HepG2 (cell line): ENCODE data around the gene PSKH1. TPM values are rescaled to one million over a fixed set of nuclear protein-coding genes. Genes with fewer than 3 reads are reported as not detected.
A peak's percentile ranks its signal among the peaks of the same experiment; 100 is the strongest.

Source experiments
- CHCHD3 ChIP-seq: sonication (generic); formaldehyde crosslinking; IDR thresholded peaks from 2 replicates; pipeline ENCODE4 v1.8.0; 2022; ENCODE audit warnings: mild to moderate bottlenecking, missing genetic modification reagents, moderate library complexity
- ESRRA ChIP-seq: sonication (generic); formaldehyde crosslinking; IDR thresholded peaks from 2 replicates; pipeline ENCODE4 v1.5.1; 2020; ENCODE audit warnings: mild to moderate bottlenecking, low read depth, missing genetic modification reagents
- FOXP1 ChIP-seq, 2 experiments: fragments of 450-650 bp in 1 of 2; IDR thresholded peaks; 2 replicates each; pipeline ENCODE4 v1.6.1; 2017 to 2018; ENCODE audit warnings: antibody characterized with exemption in 1 of 2
- GLI4 ChIP-seq: sonication (generic); formaldehyde crosslinking; IDR thresholded peaks from 2 replicates; pipeline ENCODE4 v1.5.1; 2020; ENCODE audit warnings: missing genetic modification reagents, mild to moderate bottlenecking, moderate library complexity, borderline replicate concordance
- KLF13 ChIP-seq: sonication (generic); formaldehyde crosslinking; IDR thresholded peaks from 2 replicates; pipeline ENCODE4 v1.4.0; 2020; ENCODE audit warnings: mild to moderate bottlenecking, missing genetic modification reagents
- MNT ChIP-seq: fragments of 450-650 bp; IDR thresholded peaks from 2 replicates; pipeline ENCODE4 v1.6.1; 2016
- NRL ChIP-seq: sonication (generic); formaldehyde crosslinking; IDR thresholded peaks from 2 replicates; pipeline ENCODE4 v1.5.0; 2020; ENCODE audit warnings: missing genetic modification reagents, mild to moderate bottlenecking, moderate library complexity, borderline replicate concordance
- RCOR2 ChIP-seq: IDR thresholded peaks from 2 replicates; pipeline ENCODE4 v1.6.1; 2016; ENCODE audit warnings: missing biosample characterization, missing genetic modification reagents
- SAFB2 ChIP-seq: sonication (generic); formaldehyde crosslinking; IDR thresholded peaks from 2 replicates; pipeline ENCODE4 v1.5.1; 2020; ENCODE audit warnings: missing genetic modification reagents, low read depth, mild to moderate bottlenecking, borderline replicate concordance
- SNRNP70 ChIP-seq: fragments of 200-400 bp; formaldehyde crosslinking; IDR thresholded peaks from 2 replicates; pipeline ENCODE4 v1.6.1; 2017; ENCODE audit warnings: mild to moderate bottlenecking, low read depth, low read length, moderate library complexity
- SRSF9 ChIP-seq: fragments of 200-400 bp; formaldehyde crosslinking; IDR thresholded peaks from 2 replicates; pipeline ENCODE4 v1.6.1; 2018; ENCODE audit warnings: borderline replicate concordance, mild to moderate bottlenecking, low read depth, low read length; ENCODE audit not compliant: insufficient read depth, poor library complexity, severe bottlenecking
- TAF15 ChIP-seq: fragments of 200-400 bp; formaldehyde crosslinking; IDR thresholded peaks from one replicate; pipeline ENCODE4 v1.6.1; 2018; ENCODE audit warnings: mild to moderate bottlenecking, low read depth, low read length; ENCODE audit not compliant: poor library complexity, severe bottlenecking
- ZFP62 ChIP-seq: sonication (generic); formaldehyde crosslinking; IDR thresholded peaks from 2 replicates; pipeline ENCODE4 v1.4.0; 2020; ENCODE audit warnings: missing genetic modification reagents
- ZNF124 ChIP-seq: sonication (generic); formaldehyde crosslinking; IDR thresholded peaks from 2 replicates; pipeline ENCODE4 v1.4.0; 2020; ENCODE audit warnings: missing genetic modification reagents
- ZNF275 ChIP-seq: sonication (generic); formaldehyde crosslinking; IDR thresholded peaks from 2 replicates; pipeline ENCODE4 v1.8.0; 2022; ENCODE audit warnings: missing genetic modification reagents, mild to moderate bottlenecking, inconsistent platforms, borderline replicate concordance
- ZNF687 ChIP-seq: sonication (generic); formaldehyde crosslinking; IDR thresholded peaks from 2 replicates; pipeline ENCODE4 v1.5.1; 2020; ENCODE audit warnings: mild to moderate bottlenecking, missing genetic modification reagents, moderate library complexity
- ZNF784 ChIP-seq: sonication (generic); formaldehyde crosslinking; IDR thresholded peaks from 2 replicates; pipeline ENCODE4 v1.5.1; 2020; ENCODE audit warnings: missing genetic modification reagents, mild to moderate bottlenecking, borderline replicate concordance
- ZNF800 ChIP-seq: sonication (generic); formaldehyde crosslinking; IDR thresholded peaks from 2 replicates; pipeline ENCODE4 v1.4.0; 2020; ENCODE audit warnings: missing genetic modification reagents
- polyA plus RNA-seq, 8 experiments: library from polyadenylated mRNA; depleted of rRNA in 3 of 8; stranded (reverse) in 7 of 8; unstranded in 1 of 8; fragments of >200 nt; fragmentation: Illumina TruSeq in 4 of 8; extraction: Trizol in 4 of 8; gene quantifications; 2 replicates each; pipeline versions ENCODE4 v1.2.1 to v1.2.3, GENCODE V29; 2011 to 2016; ENCODE audit warnings: low read depth in 4 of 8, missing spikeins in 1 of 8, mixed read lengths in 1 of 8; ENCODE audit not compliant: insufficient read depth in 1 of 8
- total RNA-seq, 5 experiments: library from RNA; depleted of rRNA; stranded (reverse); fragments of >200 nt; fragmentation: Illumina TruSeq; extraction: Trizol; gene quantifications; 2 replicates each; pipeline ENCODE4 v1.2.3, GENCODE V29; 2016; ENCODE audit warnings: low read depth in 1 of 5

Gene PSKH1
- total and polyA plus RNA-seq, 2 of the 13 experiments (the other 11 are each of a cell fraction or from before 2014, with no cell fraction given) = 8.4 to 19.1 TPM

GRCh38 chr16:67935402-67936123 is 42.5 kb downstream of the PSKH1 start (continued):
- no peak; the same call in 1 of the 2 replicates for TF ChIP-seq GLI4
- TF ChIP-seq ZNF784 = peak; percentile 90; the same call in 1 of the 2 replicates
- no peak for TF ChIP-seq FOXP1 (IDR thresholded peaks at IDR 0.05)
- TF ChIP-seq FOXP1 (CRISPR knock-in tag; IDR thresholded peaks at IDR 0.05) = no peak
- TF ChIP-seq ZNF275 (CRISPR knock-in tag) = peak; percentile 85
- TF ChIP-seq ZNF124 (CRISPR knock-in tag) = peak; percentile 47; the same call in 1 of the 2 replicates
- 0 out of 2 replicates have a peak, but pooled peaks have one; percentile 56 for TF ChIP-seq KLF13 (CRISPR knock-in tag)
- 0 out of 2 replicates have a peak, but pooled peaks have one; percentile 67 for TF ChIP-seq RCOR2
- TF ChIP-seq SNRNP70 = no peak
- TF ChIP-seq ZNF687 (CRISPR knock-in tag) = peak; percentile 99
- no peak for TF ChIP-seq SRSF9
- TF ChIP-seq SAFB2 (CRISPR knock-in tag) = no peak; the same call in 1 of the 2 replicates
- peak; percentile 9; the same call in 1 of the 2 replicates for TF ChIP-seq NRL (CRISPR knock-in tag)
- peak; percentile 90 for TF ChIP-seq TAF15
- TF ChIP-seq ZFP62 (CRISPR knock-in tag) = peak; percentile 83; the same call in 1 of the 2 replicates
- TF ChIP-seq ESRRA (CRISPR knock-in tag) = peak; percentile 96
- peak; percentile 95 for TF ChIP-seq MNT
- 0 out of 2 replicates have a peak, but pooled peaks have one; percentile 78 for TF ChIP-seq ZNF800 (CRISPR knock-in tag)
- TF ChIP-seq CHCHD3 (CRISPR knock-in tag) = peak; percentile 22; the same call in 1 of the 2 replicates
